Keratinocyte (primary cell): ENCODE measurements around the gene PARP16. TPM values are rescaled to one million over a fixed set of nuclear protein-coding genes. Genes with fewer than 3 reads are reported as not detected.

Source experiments
- DNase-seq: peaks from one replicate; pipeline ENCODE4 v3.0.0-alpha.2; 2011; ENCODE audit warnings: low read depth, missing footprints, low spot score
- FAIRE-seq: peaks from 2 replicates; lab custom pipeline; 2011; peaks lifted over from hg19 to GRCh38; lab: Jason Lieb, UNC
- H2AFZ ChIP-seq: 2 replicates; pipeline ENCODE4 v1.6.0; 2012; ENCODE audit warnings: low read length, control low read depth, inconsistent platforms; ENCODE audit not compliant: control insufficient read depth
- H3K27ac ChIP-seq: 2 replicates; pipeline ENCODE4 v1.5.1; 2011; ENCODE audit warnings: low read length; ENCODE audit not compliant: control insufficient read depth, insufficient read depth
- H3K27me3 ChIP-seq: 3 replicates; pipeline ENCODE4 v1.6.0; 2011; ENCODE audit warnings: low read length; ENCODE audit not compliant: control insufficient read depth, insufficient read depth; ENCODE audit errors: extremely low read depth
- H3K36me3 ChIP-seq, 2 experiments: 2 replicates in 1 of 2; 3 replicates in 1 of 2; pipeline ENCODE4 v1.5.1; 2011; ENCODE audit warnings: low read length in 2 of 2, mild to moderate bottlenecking in 1 of 2; ENCODE audit not compliant: control insufficient read depth in 2 of 2, insufficient read depth in 2 of 2; ENCODE audit errors: extremely low read depth in 1 of 2
- H3K4me1 ChIP-seq: 3 replicates; pipeline ENCODE4 v1.5.1; 2011; ENCODE audit warnings: low read length; ENCODE audit not compliant: control insufficient read depth, insufficient read depth; ENCODE audit errors: extremely low read depth
- H3K4me2 ChIP-seq: 3 replicates; pipeline ENCODE4 v1.6.0; 2011; ENCODE audit warnings: low read depth, low read length; ENCODE audit not compliant: control insufficient read depth, insufficient read depth; ENCODE audit errors: extremely low read depth
- H3K4me3 ChIP-seq, 3 experiments: fragments of 200-600 bp in 1 of 3; sonication (generic) in 1 of 3; 2 replicates in 2 of 3; 3 replicates in 1 of 3; pipeline ENCODE4 v1.5.1; 2011 to 2016; ENCODE audit warnings: low read length in 3 of 3, mild to moderate bottlenecking in 3 of 3, control low read depth in 2 of 3, inconsistent platforms in 1 of 3, low read depth in 1 of 3, mixed read lengths in 1 of 3, mixed run types in 1 of 3, moderate library complexity in 1 of 3; ENCODE audit not compliant: control insufficient read depth in 2 of 3, insufficient read depth in 2 of 3; ENCODE audit errors: extremely low read depth in 1 of 3
- H3K79me2 ChIP-seq: 2 replicates; pipeline ENCODE4 v1.6.0; 2012; ENCODE audit warnings: low read length; ENCODE audit not compliant: control insufficient read depth, insufficient read depth
- H3K9ac ChIP-seq: 3 replicates; pipeline ENCODE4 v1.6.0; 2011; ENCODE audit warnings: low read length; ENCODE audit not compliant: control insufficient read depth, insufficient read depth; ENCODE audit errors: extremely low read depth
- H3K9me1 ChIP-seq: 3 replicates; pipeline ENCODE4 v1.6.0; 2011; ENCODE audit warnings: low read length; ENCODE audit not compliant: control insufficient read depth, insufficient read depth; ENCODE audit errors: extremely low read depth
- H3K9me3 ChIP-seq: 2 replicates; pipeline ENCODE4 v1.5.1; 2012; ENCODE audit warnings: low read depth, low read length; ENCODE audit not compliant: control insufficient read depth
- H4K20me1 ChIP-seq: 3 replicates; pipeline ENCODE4 v1.6.0; 2011; ENCODE audit warnings: low read length; ENCODE audit not compliant: control insufficient read depth, insufficient read depth; ENCODE audit errors: extremely low read depth
- CTCF ChIP-seq, 3 experiments: IDR thresholded peaks in 1 of 3; conservative IDR thresholded peaks in 1 of 3; optimal IDR thresholded peaks in 1 of 3; 2 replicates in 2 of 3; 3 replicates in 1 of 3; pipeline versions ENCODE3 to v1.5.1; 2011; ENCODE audit warnings: low read length in 3 of 3, mild to moderate bottlenecking in 3 of 3, moderate library complexity in 2 of 3, control low read depth in 1 of 3, inconsistent platforms in 1 of 3; ENCODE audit not compliant: insufficient read depth in 2 of 3; ENCODE audit errors: extremely low read depth in 1 of 3
- EZH2 ChIP-seq: IDR thresholded peaks from one replicate; pipeline ENCODE4 v1.6.1; 2012; ENCODE audit warnings: inconsistent platforms, mild to moderate bottlenecking, low read length, moderate library complexity
- dilution Hi-C: fragments of 300-500 bp; cut with MboI; formaldehyde crosslinking; loops from one replicate; pipeline ENCODE4 v1.7.0; 2020; ENCODE audit warnings: low sequenced_read_pairs; ENCODE audit not compliant: extremely low pct_ligation_motif_present
- polyA plus RNA-seq, 5 experiments: library from polyadenylated mRNA; depleted of rRNA in 3 of 5; stranded (reverse) in 3 of 5; stranded (forward) in 1 of 5; unstranded in 1 of 5; fragments of >200 nt; gene quantifications; 1 replicate in 1 of 5; 2 replicates in 3 of 5; 3 replicates in 1 of 5; pipeline versions ENCODE4 v1.2.1 to v1.2.3, GENCODE V29; 2011 to 2012; ENCODE audit warnings: missing spikeins in 2 of 5, low read depth in 1 of 5, low replicate concordance in 1 of 5

PARP16 gene
- polyA plus RNA-seq, 1 donor (not counting 4 experiments of a cell fraction or from before 2014, with no cell fraction given), result 2.1 TPM

DNA sequence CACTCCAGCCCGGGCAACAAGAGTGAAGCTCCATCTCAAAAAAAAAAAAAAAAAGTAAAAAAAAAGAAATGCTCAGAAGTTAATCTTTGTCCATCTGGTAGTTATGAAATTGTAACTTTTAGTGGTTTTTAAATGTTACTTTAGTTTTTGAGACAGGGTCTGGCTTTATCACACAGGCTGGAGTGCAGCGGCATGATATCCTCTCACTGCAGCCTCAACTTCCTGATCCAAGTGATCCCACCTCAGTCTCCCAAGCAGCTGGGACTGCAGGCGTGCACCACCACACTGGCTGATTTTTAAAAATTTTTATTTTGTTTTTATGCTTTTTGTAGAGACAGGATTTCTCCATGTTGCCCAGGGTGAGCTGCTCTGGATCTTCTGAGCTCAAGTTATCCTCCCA is 19.1 kb upstream of the PARP16 start:
- dilution Hi-C loops, result no loop called here
- no peak overlapping the region for H3K4me3 ChIP-seq
- no peak overlapping the region for H2AFZ ChIP-seq
- no peak overlapping the region for H3K27ac ChIP-seq
- FAIRE-seq (no peak), DNase-seq (no peak)
- no peaks in the 10 kb centered on the region for H3K79me2 ChIP-seq
- H3K36me3 ChIP-seq, result no peaks in the 10 kb centered on the region
- TF ChIP-seq EZH2 (no peak), CTCF (optimal IDR thresholded peaks at IDR 0.05 in 1 of 3, IDR thresholded peaks at IDR 0.05 in 1 of 3, conservative IDR thresholded peaks at IDR 0.05 in 1 of 3; ENCODE audit: extremely low read depth in 1 of 3, insufficient read depth in 2 of 3, low read length in 3 of 3) (no peak)
- H3K27me3 ChIP-seq, result no peaks in the 10 kb centered on the region
- peaks cover 13% of the 10 kb centered on the region for H3K4me1 ChIP-seq
- H3K9me1 ChIP-seq, result no peaks in the 10 kb centered on the region
- no peaks in the 10 kb centered on the region for H4K20me1 ChIP-seq
- H3K9me3 ChIP-seq, result no peaks in the 10 kb centered on the region
- no peak overlapping the region for H3K4me2 ChIP-seq
- no peak overlapping the region for H3K9ac ChIP-seq

DNA sequence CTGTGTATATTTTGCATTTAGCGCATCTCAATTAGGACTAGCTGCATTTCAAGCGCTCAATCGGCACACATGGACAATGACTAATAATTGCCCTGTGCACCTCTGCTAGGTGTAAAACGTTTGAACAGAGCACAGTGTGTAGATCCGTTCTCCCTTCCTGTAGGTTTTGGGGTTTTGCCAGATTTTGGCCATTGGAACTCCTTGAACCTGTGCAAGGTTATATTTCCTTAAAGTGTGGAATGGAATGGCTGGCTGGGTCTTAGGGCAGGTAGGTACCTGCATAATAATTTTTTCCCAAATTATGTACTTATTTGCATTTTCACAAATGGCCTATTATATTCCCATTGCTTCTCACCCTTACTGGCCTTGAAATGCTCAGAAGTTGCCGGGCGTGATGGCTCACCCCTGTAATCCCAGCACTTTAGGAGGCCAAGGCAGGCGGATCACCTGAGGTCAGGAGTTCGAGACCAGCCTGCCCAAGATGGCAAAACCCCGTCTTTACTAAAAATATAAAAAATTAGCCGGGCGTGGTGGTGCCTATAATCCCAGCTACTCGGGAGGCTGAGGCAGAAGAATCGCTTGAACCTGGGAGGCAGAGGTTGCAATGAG is 18.6 kb upstream of the PARP16 start:
- H3K79me2 ChIP-seq, result no peaks in the 10 kb centered on the region
- dilution Hi-C loops, result no loop called here
- DNase-seq (peak; percentile 68), FAIRE-seq (no peak)
- no peaks in the 10 kb centered on the region for H4K20me1 ChIP-seq
- no peak overlapping the region for H3K4me3 ChIP-seq
- no peak overlapping the region for H3K9ac ChIP-seq
- no peaks in the 10 kb centered on the region for H3K9me1 ChIP-seq
- H3K4me2 ChIP-seq, result peak overlapping the region; percentile 7
- no peaks in the 10 kb centered on the region for H3K36me3 ChIP-seq
- peak overlapping the region; percentile 100 for H3K27ac ChIP-seq
- no peaks in the 10 kb centered on the region for H3K9me3 ChIP-seq
- peaks cover 13% of the 10 kb centered on the region for H3K4me1 ChIP-seq
- H3K27me3 ChIP-seq, result no peaks in the 10 kb centered on the region
- no peak overlapping the region for H2AFZ ChIP-seq
- TF ChIP-seq EZH2 (no peak), CTCF (optimal IDR thresholded peaks at IDR 0.05 in 1 of 3, IDR thresholded peaks at IDR 0.05 in 1 of 3, conservative IDR thresholded peaks at IDR 0.05 in 1 of 3; ENCODE audit: extremely low read depth in 1 of 3, insufficient read depth in 2 of 3, low read length in 3 of 3) (no peak)
